ENCODE data around the gene C11orf65. TPM values are rescaled to one million over a fixed set of nuclear protein-coding genes. Genes with fewer than 3 reads are reported as not detected.

C11orf65 gene
- total RNA-seq, 2 donors from 2014 or later = 1.3 to 1.6 TPM

DNA sequence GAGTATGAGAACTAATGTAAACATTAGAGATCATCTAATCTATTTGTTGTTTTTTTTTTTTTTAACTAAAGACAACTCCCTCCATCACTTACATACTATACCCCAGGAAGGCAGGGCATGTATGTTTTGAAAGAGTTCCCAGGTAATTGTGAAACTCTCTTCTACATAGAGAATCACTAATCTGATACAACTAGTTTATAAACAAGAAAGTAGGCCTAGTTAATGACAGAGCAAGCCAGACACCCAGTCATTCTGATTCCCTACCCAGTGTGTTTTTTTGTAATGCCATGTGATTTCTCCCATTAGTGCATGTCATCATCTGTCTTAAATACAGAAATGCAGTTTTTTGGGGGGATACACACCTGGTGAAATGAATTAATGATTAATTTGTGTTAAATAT, 120.9 kb downstream of the C11orf65 start:
- DNase-seq (no peak), ATAC-seq (peak; percentile 55)
- H3K27ac ChIP-seq = no peak overlapping the region
- no peaks in the 10 kb centered on the region for H3K27me3 ChIP-seq
- TF ChIP-seq, protein P1, sequence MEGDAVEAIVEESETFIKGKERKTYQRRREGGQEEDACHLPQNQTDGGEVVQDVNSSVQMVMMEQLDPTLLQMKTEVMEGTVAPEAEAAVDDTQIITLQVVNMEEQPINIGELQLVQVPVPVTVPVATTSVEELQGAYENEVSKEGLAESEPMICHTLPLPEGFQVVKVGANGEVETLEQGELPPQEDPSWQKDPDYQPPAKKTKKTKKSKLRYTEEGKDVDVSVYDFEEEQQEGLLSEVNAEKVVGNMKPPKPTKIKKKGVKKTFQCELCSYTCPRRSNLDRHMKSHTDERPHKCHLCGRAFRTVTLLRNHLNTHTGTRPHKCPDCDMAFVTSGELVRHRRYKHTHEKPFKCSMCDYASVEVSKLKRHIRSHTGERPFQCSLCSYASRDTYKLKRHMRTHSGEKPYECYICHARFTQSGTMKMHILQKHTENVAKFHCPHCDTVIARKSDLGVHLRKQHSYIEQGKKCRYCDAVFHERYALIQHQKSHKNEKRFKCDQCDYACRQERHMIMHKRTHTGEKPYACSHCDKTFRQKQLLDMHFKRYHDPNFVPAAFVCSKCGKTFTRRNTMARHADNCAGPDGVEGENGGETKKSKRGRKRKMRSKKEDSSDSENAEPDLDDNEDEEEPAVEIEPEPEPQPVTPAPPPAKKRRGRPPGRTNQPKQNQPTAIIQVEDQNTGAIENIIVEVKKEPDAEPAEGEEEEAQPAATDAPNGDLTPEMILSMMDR (IDR thresholded peaks at IDR 0.05) = no peak
- no peak for TF ChIP-seq POLR2A (IDR thresholded peaks at IDR 0.05)
- no peaks in the 10 kb centered on the region for H3K4me1 ChIP-seq
- peaks cover 0 to 8% of the 10 kb centered on the region in 2 donors for H3K36me3 ChIP-seq (replicated peaks in 1 of 2; ENCODE audit: insufficient read depth in 1 of 2, low read depth in 2 of 2)
- no peaks in the 10 kb centered on the region for H3K9me3 ChIP-seq
- H3K4me3 ChIP-seq = no peak overlapping the region
- intact Hi-C loops (cut with DNase I) = no loop called here

DNA sequence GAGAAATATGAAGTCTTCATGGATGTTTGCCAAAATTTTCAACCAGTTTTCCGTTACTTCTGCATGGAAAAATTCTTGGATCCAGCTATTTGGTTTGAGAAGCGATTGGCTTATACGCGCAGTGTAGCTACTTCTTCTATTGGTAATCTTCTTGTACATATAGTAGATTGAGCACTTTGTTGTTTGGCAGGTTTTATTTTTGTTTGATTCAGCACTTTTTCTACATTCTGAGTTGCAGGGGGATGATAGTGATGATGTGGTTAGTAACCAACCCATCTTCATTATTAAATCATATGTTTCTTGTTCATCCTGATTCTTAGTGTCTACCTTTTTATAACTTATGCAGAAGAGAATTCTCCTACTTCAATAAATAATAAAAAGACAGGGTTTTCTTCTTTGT, 121.6 kb downstream of the C11orf65 start:
- Histone ChIP-seq H3K9me3 (no peaks in the 10 kb centered on the region), H3K27me3 (no peaks in the 10 kb centered on the region), H3K27ac (no peak overlapping the region), H3K4me1 (peaks cover 3% of the 10 kb centered on the region), H3K4me3 (no peak overlapping the region), H3K36me3 (replicated peaks in 1 of 2; ENCODE audit: insufficient read depth in 1 of 2, low read depth in 2 of 2) (peaks cover 0 to 8% of the 10 kb centered on the region in 2 donors)
- no peak for TF ChIP-seq POLR2A (IDR thresholded peaks at IDR 0.05)
- TF ChIP-seq, protein P1 (IDR thresholded peaks at IDR 0.05) = no peak
- DNase-seq (no peak), ATAC-seq (no peak)
- 89 to 98% methylated on average over 4 of the region's 4 CpGs for WGBS, 2 donors
- intact Hi-C loops (cut with DNase I) = no loop called here

DNA sequence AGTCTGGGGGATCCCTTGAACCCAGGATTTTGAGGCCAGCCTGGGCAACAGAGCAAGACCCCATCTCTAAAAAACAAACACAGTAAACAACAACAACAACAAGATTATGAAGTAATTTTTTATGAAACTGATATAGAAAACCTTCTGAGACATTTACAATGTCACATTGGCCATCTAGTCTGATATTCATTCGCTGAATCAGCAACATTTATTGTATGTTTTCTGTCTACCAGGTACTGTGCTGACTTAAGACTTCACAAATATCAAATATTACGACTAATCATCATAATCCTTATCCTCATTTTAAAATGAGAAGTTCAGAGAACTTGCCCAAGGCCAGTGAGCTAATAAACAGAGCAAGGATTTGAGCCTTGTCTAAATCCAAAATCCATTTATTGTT, 123.6 kb downstream of the C11orf65 start:
- intact Hi-C loops (cut with DNase I) = no loop called here
- no peak for ATAC-seq
- Histone ChIP-seq H3K27ac (no peak overlapping the region), H3K36me3 (replicated peaks in 1 of 2; ENCODE audit: insufficient read depth in 1 of 2, low read depth in 2 of 2) (peaks cover 0 to under 1% of the 10 kb centered on the region in 2 donors), H3K9me3 (no peaks in the 10 kb centered on the region), H3K27me3 (no peaks in the 10 kb centered on the region), H3K4me1 (peaks cover 3% of the 10 kb centered on the region), H3K4me3 (no peak overlapping the region)
- TF ChIP-seq, protein P1 (IDR thresholded peaks at IDR 0.05) = no peak
- no peak for TF ChIP-seq POLR2A (IDR thresholded peaks at IDR 0.05)
- DNase-seq = no peak
- 89 to 91% methylated on average over 2 of the region's 2 CpGs for WGBS, 2 donors

DNA sequence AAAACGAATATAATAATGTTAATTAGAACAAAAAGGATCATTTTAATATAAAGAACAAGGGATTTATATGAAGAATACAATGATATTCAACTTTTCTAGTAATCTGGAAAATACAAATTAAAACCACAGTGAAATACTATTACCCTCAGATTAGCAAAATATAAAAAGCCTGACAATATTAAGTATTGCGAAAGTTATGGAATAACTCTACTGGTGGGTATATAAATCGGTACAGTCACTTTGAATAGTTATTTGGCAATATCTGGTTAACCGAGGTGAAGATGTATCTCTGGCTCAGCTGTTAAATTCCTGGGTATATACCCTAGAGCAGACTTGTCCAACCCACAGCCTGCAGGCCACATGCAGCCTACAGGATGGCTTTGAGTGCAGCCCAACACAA, 125.7 kb downstream of the C11orf65 start:
- H3K36me3 ChIP-seq (replicated peaks in 1 of 2; ENCODE audit: insufficient read depth in 1 of 2, low read depth in 2 of 2) = peaks cover 0 to 2% of the 10 kb centered on the region in 2 donors

DNA sequence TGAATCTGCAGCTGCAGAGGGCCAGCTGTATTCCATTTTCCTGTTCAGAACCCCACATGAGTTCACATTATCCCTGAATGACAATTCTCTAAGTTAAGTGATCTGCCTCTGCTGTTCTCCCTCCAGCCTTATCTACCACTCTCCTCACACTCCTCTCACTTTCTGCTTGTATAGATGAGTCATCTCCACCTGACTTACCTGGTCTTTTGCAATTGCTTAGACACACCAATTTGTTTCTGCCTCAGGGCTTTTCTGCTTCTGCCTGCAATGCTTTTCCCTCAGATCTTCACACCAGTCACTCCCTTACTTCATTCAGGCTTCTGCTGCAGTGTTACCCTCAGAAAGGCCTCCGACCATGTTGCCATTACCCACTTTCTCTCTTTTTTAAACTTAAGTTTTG, 126.4 kb downstream of the C11orf65 start:
- DNase-seq = no peak
- TF ChIP-seq, protein P1 (IDR thresholded peaks at IDR 0.05) = no peak
- no peak for TF ChIP-seq POLR2A (IDR thresholded peaks at IDR 0.05)

More for the DNA sequence above, 125.7 kb downstream of the C11orf65 start:
- H3K4me1 ChIP-seq = peaks cover 3% of the 10 kb centered on the region
- no peaks in the 10 kb centered on the region for H3K9me3 ChIP-seq
- H3K27ac ChIP-seq = no peak overlapping the region
- TF ChIP-seq, protein P1 (IDR thresholded peaks at IDR 0.05) = no peak
- no peak for TF ChIP-seq POLR2A (IDR thresholded peaks at IDR 0.05)
- 86 to 89% methylated on average over 4 of the region's 4 CpGs for WGBS, 2 donors
- DNase-seq (no peak), ATAC-seq (no peak)
- H3K4me3 ChIP-seq = no peak overlapping the region
- intact Hi-C loops (cut with DNase I) = no loop called here
- no peaks in the 10 kb centered on the region for H3K27me3 ChIP-seq

More for the DNA sequence above, 126.4 kb downstream of the C11orf65 start:
- Histone ChIP-seq H3K4me3 (no peak overlapping the region), H3K36me3 (replicated peaks in 1 of 2; ENCODE audit: insufficient read depth in 1 of 2, low read depth in 2 of 2) (peaks cover 0 to 6% of the 10 kb centered on the region in 2 donors), H3K27ac (no peak overlapping the region), H3K9me3 (no peaks in the 10 kb centered on the region), H3K27me3 (no peaks in the 10 kb centered on the region), H3K4me1 (peaks cover 3% of the 10 kb centered on the region)
- intact Hi-C loops (cut with DNase I) = no loop called here
- peak; percentile 53 for ATAC-seq
- 97 to 100% methylated on average over 1 of the region's 1 CpG for WGBS, 2 donors
